Stimulated activated CD4-positive, alpha-beta T cell treated with anti-CD3 and anti-CD28 coated beads, Interleukin-15, amount 100 ng/mL, for 48 hours (primary cell): Measurements from ENCODE around the gene GNPTAB.

Source experiments
- DNase-seq, 2 donors: peaks; one replicate each; pipeline ENCODE4 v3.0.0-alpha.2; 2020; ENCODE audit warnings: low read depth in 2 of 2

GNPTAB gene

DNA sequence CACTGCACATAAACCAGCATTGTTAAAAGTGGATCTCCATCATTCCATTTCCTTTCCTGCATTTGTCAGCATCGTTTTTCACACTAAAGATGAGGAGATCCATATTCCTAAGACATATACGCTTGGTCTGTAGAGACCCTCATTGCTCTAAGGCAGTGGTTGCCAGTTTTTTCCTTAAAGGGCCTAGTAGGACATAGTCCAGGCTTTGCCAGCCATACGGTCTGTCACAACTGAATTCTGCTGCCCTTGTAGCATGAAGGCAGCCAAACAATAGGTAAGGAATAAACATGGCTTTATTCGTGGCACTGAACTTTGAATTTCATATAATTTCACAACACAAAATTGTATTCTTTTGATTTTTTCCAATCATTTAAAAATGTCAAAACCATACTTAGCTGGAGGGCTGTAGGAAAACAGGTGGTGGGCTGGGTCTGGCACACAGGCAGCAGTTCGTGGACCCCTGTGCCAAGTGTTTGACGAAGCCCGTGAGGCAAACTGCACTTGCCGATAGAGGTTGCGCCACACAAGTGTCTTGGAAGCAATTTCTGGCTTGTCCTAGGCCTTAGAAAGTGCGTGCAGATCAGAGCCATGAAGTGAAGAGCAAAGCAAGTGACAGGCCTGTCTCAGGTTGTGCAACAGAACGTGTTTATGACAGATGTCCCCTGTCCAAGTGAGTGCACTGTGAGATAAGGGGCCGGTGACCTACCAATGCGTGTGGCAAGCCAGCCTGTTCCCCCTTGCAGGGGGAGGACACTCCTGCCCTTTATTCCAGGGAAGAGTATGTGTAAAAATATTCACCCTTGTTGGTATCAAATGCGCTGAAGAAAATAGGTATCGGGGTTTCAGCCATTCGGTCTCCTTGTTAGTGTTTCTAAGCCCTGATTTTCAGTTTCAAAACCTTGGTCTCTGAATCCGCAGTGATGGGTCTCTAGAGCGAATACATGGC is 134.2 kb downstream of the GNPTAB start:
- no peak for DNase-seq

DNA sequence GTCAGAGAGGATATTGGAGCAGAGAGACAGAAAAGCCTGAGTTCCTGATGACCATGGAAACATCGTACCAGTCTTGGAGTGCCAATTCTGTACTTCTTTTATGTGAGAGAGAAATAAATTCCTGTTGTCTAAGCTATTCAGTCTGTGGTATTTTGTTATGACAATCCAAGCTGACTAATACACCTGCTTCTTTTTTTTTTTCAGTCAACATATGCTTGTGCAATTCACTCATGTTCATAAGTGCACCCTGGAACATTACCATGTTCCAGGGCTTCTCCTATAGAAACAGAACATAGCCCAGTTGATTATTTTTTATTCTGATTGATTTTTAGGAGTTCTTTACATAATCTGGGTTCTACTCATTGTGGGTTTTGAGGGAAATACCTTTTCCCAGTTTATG is 135.1 kb downstream of the GNPTAB start:
- DNase-seq: no peak
